SK-N-SH treated with all-trans-retinoic acid at 6 μM for 48 hours (cell line): ENCODE results near the gene XPO6.

Experiments used
- ATAC-seq: fragments of 200-7000 bp; cut with Tn5 transposase; 3 replicates; pipeline ENCODE4 v1.9.1; 2020; ENCODE audit warnings: mild to moderate bottlenecking, moderate library complexity
- ARNTL ChIP-seq: fragments of 450-650 bp; formaldehyde crosslinking; IDR thresholded peaks from 2 replicates; pipeline ENCODE4 v1.5.0; 2020; ENCODE audit warnings: low read depth, mild to moderate bottlenecking, moderate library complexity, borderline replicate concordance
- BACH2 ChIP-seq: fragments of 250-450 bp; sonication (Bioruptor Pico); IDR thresholded peaks from 2 replicates; pipeline ENCODE4 v1.9.0; 2021; ENCODE audit warnings: mild to moderate bottlenecking, borderline replicate concordance
- CSDC2 ChIP-seq: fragments of 250-450 bp; sonication (Bioruptor Pico); IDR thresholded peaks from 2 replicates; pipeline ENCODE4 v1.5.0; 2020; ENCODE audit warnings: mild to moderate bottlenecking, moderate library complexity
- CSRNP3 ChIP-seq: fragments of 250-450 bp; sonication (Bioruptor Pico); IDR thresholded peaks from 2 replicates; pipeline ENCODE4 v1.5.1; 2021; ENCODE audit warnings: mild to moderate bottlenecking, moderate library complexity
- ESRRG ChIP-seq: fragments of 250-450 bp; sonication (Bioruptor Pico); IDR thresholded peaks from 2 replicates; pipeline ENCODE4 v1.6.1; 2021; ENCODE audit warnings: mild to moderate bottlenecking
- GLIS3 ChIP-seq: fragments of 250-450 bp; sonication (Bioruptor Pico); IDR thresholded peaks from 2 replicates; pipeline ENCODE4 v1.5.0; 2020; ENCODE audit warnings: mild to moderate bottlenecking, moderate library complexity
- ISL1 ChIP-seq: fragments of 250-450 bp; sonication (Bioruptor Pico); IDR thresholded peaks from 2 replicates; pipeline ENCODE4 v2.1.2; 2022; ENCODE audit warnings: mild to moderate bottlenecking, moderate library complexity
- OSR1 ChIP-seq: fragments of 250-450 bp; sonication (Bioruptor Pico); IDR thresholded peaks from 2 replicates; pipeline ENCODE4 v1.8.0; 2022; ENCODE audit warnings: moderate library complexity, mild to moderate bottlenecking, inconsistent platforms
- PATZ1 ChIP-seq: fragments of 250-450 bp; sonication (Bioruptor Pico); IDR thresholded peaks from 2 replicates; pipeline ENCODE4 v1.8.0; 2020; ENCODE audit warnings: mild to moderate bottlenecking, moderate library complexity, borderline replicate concordance
- POU6F1 ChIP-seq: fragments of 250-450 bp; sonication (Bioruptor Pico); IDR thresholded peaks from 2 replicates; pipeline ENCODE4 v1.8.0; 2021; ENCODE audit warnings: low read depth, mild to moderate bottlenecking, moderate library complexity, borderline replicate concordance
- PPARA ChIP-seq: fragments of 250-450 bp; sonication (Bioruptor Pico); IDR thresholded peaks from 2 replicates; pipeline ENCODE4 v1.5.0; 2020; ENCODE audit warnings: mild to moderate bottlenecking, borderline replicate concordance
- RARB ChIP-seq: fragments of 250-450 bp; sonication (Bioruptor Pico); IDR thresholded peaks from 2 replicates; pipeline ENCODE4 v1.8.0; 2021; ENCODE audit warnings: mild to moderate bottlenecking, moderate library complexity
- SNAI2 ChIP-seq: fragments of 250-450 bp; sonication (Bioruptor Pico); IDR thresholded peaks from 2 replicates; pipeline ENCODE4 v1.5.0; 2020; ENCODE audit warnings: mild to moderate bottlenecking, moderate library complexity
- TCF4 ChIP-seq: fragments of 250-450 bp; sonication (Bioruptor Pico); IDR thresholded peaks from 2 replicates; pipeline ENCODE4 v1.8.0; 2021; ENCODE audit warnings: mild to moderate bottlenecking, moderate library complexity, borderline replicate concordance
- TOX ChIP-seq: fragments of 250-450 bp; sonication (Bioruptor Pico); IDR thresholded peaks from 2 replicates; pipeline ENCODE4 v1.8.0; 2021; ENCODE audit warnings: mild to moderate bottlenecking, moderate library complexity, borderline replicate concordance
- ZFP3 ChIP-seq: fragments of 250-450 bp; sonication (Bioruptor Pico); IDR thresholded peaks from 2 replicates; pipeline ENCODE4 v1.5.0; 2020; ENCODE audit warnings: mild to moderate bottlenecking, moderate library complexity
- ZFP30 ChIP-seq: fragments of 450-650 bp; formaldehyde crosslinking; IDR thresholded peaks from 2 replicates; pipeline ENCODE4 v1.5.0; 2022; ENCODE audit warnings: mild to moderate bottlenecking, moderate library complexity
- ZNF565 ChIP-seq: fragments of 450-650 bp; formaldehyde crosslinking; conservative IDR thresholded peaks from 2 replicates; pipeline ENCODE4 v1.5.0; 2020; ENCODE audit warnings: low read depth, mild to moderate bottlenecking, moderate library complexity
- ZNF8 ChIP-seq: fragments of 450-650 bp; formaldehyde crosslinking; IDR thresholded peaks from 2 replicates; pipeline ENCODE4 v1.5.0; 2020; ENCODE audit warnings: mild to moderate bottlenecking, moderate library complexity

The XPO6 gene

GRCh38 chr16:28062261-28062846 lies 149.4 kb downstream of the XPO6 start (continued):
- TF ChIP-seq CSRNP3 (CRISPR knock-in tag), result no peak
- TF ChIP-seq ARNTL (CRISPR knock-in tag), result no peak
- no peak for TF ChIP-seq CSDC2 (CRISPR knock-in tag)
- TF ChIP-seq SNAI2, result no peak

- TF ChIP-seq GLIS3 (CRISPR knock-in tag) (no peak), SNAI2 (no peak), ZNF8 (CRISPR knock-in tag) (no peak), TCF4 (CRISPR knock-in tag) (no peak), TOX (CRISPR knock-in tag) (no peak), ZFP3 (no peak), RARB (no peak), ISL1 (CRISPR knock-in tag) (no peak), ZNF565 (CRISPR knock-in tag) (no peak), OSR1 (CRISPR knock-in tag) (no peak), ESRRG (CRISPR knock-in tag) (no peak), CSRNP3 (CRISPR knock-in tag) (no peak), POU6F1 (CRISPR knock-in tag) (no peak), PPARA (no peak), PATZ1 (CRISPR knock-in tag) (no peak), ARNTL (CRISPR knock-in tag) (no peak)
- no peak for ATAC-seq
These were observed 150.2 kb downstream of the XPO6 start for GRCh38 chr16:28061352-28062101.

GRCh38 chr16:28059841-28060575 lies 151.8 kb downstream of the XPO6 start:
- ATAC-seq, result no peak
- TF ChIP-seq OSR1 (CRISPR knock-in tag) (no peak), BACH2 (CRISPR knock-in tag) (no peak), ISL1 (CRISPR knock-in tag) (no peak), TCF4 (CRISPR knock-in tag) (no peak), ZFP30 (CRISPR knock-in tag) (no peak), POU6F1 (CRISPR knock-in tag) (no peak)
